HL-60 (cell line): ENCODE results near the gene RHEX.

Experiments used
- DNase-seq, 2 experiments: peaks; one replicate each; pipeline ENCODE4 v3.0.0-alpha.2; 2010 to 2020; ENCODE audit warnings: low read depth in 1 of 2, low spot score in 1 of 2
- H3K27ac ChIP-seq: fragments of 250-450 bp; sonication (Bioruptor Pico); replicated peaks from 2 replicates; pipeline ENCODE4 v1.5.1; 2020; ENCODE audit warnings: mild to moderate bottlenecking, moderate library complexity
- H3K27me3 ChIP-seq: fragments of 250-450 bp; sonication (Bioruptor Pico); 2 replicates; pipeline ENCODE4 v1.5.1; 2021; ENCODE audit warnings: mild to moderate bottlenecking, moderate library complexity; ENCODE audit not compliant: insufficient read depth, poor library complexity, severe bottlenecking
- H3K4me3 ChIP-seq: replicated peaks from 2 replicates; pipeline ENCODE4 v1.5.1; 2011; ENCODE audit warnings: mild to moderate bottlenecking, control low read depth, low read length; ENCODE audit not compliant: insufficient read depth
- GABPA ChIP-seq: IDR thresholded peaks from 2 replicates; pipeline ENCODE4 v1.6.1; 2012; ENCODE audit warnings: low read depth
- POLR2AphosphoS5 ChIP-seq: IDR thresholded peaks from 2 replicates; pipeline ENCODE4 v1.6.1; 2012; ENCODE audit warnings: low read depth
- SPI1 ChIP-seq: IDR thresholded peaks from 2 replicates; pipeline ENCODE4 v1.6.1; 2012; ENCODE audit warnings: low read depth, mild to moderate bottlenecking, borderline replicate concordance
- TF ChIP-seq, protein P1 (sequence below): IDR thresholded peaks from one replicate; pipeline ENCODE4 v1.5.1; 2011; ENCODE audit warnings: low read length, control low read depth, inconsistent platforms; ENCODE audit not compliant: insufficient read depth
- TF ChIP-seq, protein P2 (sequence below): IDR thresholded peaks from 2 replicates; pipeline ENCODE4 v1.6.1; 2012; ENCODE audit warnings: low read depth; ENCODE audit not compliant: insufficient replicate concordance

Gene RHEX

DNA sequence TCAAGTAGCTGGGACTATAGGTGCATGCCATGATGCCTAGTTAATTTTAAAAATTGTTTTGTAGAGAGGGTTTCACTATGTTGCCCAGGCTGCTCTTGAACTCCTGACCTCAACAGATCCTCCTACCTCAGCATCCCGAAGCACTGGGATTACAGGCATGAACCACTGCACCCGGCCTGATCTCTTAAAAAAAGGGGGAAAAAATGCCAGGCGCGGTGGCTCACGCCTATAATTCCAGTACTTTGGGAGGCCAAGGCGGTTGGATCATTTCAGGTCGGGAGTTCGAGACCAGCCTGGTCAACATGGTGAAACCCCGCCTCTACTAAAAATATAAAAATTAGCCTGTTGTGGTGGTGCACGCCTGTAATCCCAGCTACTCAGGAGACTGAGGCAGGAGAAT lies 51.0 kb downstream of the RHEX start:
- Histone ChIP-seq H3K27ac (no peak overlapping the region), H3K27me3 (no peaks in the 10 kb centered on the region), H3K4me3 (no peak overlapping the region)
- TF ChIP-seq SPI1 (no peak), GABPA (no peak), POLR2AphosphoS5 (no peak)
- TF ChIP-seq, protein P1, sequence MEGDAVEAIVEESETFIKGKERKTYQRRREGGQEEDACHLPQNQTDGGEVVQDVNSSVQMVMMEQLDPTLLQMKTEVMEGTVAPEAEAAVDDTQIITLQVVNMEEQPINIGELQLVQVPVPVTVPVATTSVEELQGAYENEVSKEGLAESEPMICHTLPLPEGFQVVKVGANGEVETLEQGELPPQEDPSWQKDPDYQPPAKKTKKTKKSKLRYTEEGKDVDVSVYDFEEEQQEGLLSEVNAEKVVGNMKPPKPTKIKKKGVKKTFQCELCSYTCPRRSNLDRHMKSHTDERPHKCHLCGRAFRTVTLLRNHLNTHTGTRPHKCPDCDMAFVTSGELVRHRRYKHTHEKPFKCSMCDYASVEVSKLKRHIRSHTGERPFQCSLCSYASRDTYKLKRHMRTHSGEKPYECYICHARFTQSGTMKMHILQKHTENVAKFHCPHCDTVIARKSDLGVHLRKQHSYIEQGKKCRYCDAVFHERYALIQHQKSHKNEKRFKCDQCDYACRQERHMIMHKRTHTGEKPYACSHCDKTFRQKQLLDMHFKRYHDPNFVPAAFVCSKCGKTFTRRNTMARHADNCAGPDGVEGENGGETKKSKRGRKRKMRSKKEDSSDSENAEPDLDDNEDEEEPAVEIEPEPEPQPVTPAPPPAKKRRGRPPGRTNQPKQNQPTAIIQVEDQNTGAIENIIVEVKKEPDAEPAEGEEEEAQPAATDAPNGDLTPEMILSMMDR: no peak
- TF ChIP-seq, protein P2, sequence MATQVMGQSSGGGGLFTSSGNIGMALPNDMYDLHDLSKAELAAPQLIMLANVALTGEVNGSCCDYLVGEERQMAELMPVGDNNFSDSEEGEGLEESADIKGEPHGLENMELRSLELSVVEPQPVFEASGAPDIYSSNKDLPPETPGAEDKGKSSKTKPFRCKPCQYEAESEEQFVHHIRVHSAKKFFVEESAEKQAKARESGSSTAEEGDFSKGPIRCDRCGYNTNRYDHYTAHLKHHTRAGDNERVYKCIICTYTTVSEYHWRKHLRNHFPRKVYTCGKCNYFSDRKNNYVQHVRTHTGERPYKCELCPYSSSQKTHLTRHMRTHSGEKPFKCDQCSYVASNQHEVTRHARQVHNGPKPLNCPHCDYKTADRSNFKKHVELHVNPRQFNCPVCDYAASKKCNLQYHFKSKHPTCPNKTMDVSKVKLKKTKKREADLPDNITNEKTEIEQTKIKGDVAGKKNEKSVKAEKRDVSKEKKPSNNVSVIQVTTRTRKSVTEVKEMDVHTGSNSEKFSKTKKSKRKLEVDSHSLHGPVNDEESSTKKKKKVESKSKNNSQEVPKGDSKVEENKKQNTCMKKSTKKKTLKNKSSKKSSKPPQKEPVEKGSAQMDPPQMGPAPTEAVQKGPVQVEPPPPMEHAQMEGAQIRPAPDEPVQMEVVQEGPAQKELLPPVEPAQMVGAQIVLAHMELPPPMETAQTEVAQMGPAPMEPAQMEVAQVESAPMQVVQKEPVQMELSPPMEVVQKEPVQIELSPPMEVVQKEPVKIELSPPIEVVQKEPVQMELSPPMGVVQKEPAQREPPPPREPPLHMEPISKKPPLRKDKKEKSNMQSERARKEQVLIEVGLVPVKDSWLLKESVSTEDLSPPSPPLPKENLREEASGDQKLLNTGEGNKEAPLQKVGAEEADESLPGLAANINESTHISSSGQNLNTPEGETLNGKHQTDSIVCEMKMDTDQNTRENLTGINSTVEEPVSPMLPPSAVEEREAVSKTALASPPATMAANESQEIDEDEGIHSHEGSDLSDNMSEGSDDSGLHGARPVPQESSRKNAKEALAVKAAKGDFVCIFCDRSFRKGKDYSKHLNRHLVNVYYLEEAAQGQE: no peak
- no peak for DNase-seq

DNA sequence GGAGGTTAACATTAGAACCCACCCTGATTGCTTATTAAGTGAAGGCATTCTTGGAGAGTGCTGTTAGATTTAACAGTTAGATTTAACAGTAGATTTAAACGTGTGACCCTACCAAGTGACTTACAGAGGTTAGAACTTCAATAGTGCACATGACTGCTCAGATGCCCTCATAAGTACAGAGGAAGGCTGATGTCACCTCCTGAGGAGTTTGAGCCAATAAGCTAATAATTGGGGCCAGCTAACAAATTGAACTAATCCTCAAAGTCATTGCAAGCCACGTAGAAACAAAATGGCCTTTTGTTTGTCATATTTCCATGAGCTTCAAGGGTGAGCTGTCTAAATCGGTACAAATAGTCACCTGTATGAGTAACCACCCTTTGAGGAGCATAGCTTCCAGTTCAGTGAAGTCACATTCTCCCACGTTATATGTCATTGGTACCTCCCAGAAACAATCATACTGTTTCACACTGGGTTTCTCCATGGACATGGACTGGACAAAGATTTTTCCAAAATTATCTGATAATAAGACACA lies 52.6 kb downstream of the RHEX start:
- H3K27ac ChIP-seq: no peak overlapping the region
- DNase-seq: no peak
- no peak overlapping the region for H3K4me3 ChIP-seq
- H3K27me3 ChIP-seq: no peaks in the 10 kb centered on the region
- TF ChIP-seq SPI1 (no peak), GABPA (no peak), POLR2AphosphoS5 (no peak)
- TF ChIP-seq, protein P2: no peak
- TF ChIP-seq, protein P1: no peak

DNA sequence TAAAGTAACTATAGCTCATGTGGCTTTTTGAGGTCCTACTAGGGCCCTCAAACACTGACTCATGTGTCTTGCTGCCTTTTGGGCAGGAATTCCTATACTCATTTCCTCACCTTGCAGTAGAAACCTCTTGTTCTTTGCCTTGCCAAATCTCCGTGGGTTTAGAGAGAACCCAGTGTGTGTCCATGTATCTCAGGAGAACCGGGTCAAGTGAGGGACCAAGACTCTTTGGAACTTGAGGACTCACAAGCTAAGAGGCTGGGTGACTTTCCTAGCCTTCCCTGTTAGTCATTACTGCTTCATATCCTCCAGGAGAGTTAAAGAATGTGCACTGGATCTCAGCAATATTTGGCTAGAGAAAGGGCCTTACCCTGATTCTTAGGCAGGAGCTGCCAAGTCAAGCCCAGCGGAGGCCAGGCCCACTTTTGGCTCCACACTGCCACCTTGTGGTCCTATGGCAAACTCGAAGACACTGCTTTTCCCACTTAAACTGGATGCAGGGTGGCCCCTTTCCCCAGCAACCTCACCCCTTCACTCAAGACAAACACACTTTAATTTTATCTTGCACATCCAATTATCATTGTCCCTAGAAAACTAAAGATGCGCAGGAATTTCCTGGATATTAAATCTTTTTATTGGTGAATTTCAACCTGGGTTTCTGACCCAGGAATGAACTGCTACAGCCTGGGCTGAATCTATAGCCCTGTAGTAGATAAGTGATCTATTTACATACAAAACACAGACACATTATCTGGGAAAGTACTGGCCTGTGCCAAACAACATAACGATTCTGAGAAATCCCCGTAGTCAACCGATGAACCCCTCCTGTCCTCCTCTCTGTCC lies 53.6 kb downstream of the RHEX start:
- no peak overlapping the region for H3K27ac ChIP-seq
- TF ChIP-seq SPI1 (no peak), POLR2AphosphoS5 (0 out of 2 replicates have a peak, but pooled peaks have one; percentile 22), GABPA (no peak)
- TF ChIP-seq, protein P2: no peak
- TF ChIP-seq, protein P1: peak; percentile 85

More for the DNA sequence above, 53.6 kb downstream of the RHEX start:
- peak; percentile 59 to 84 for DNase-seq
- Histone ChIP-seq H3K4me3 (no peak overlapping the region), H3K27me3 (no peaks in the 10 kb centered on the region)
